Measurements from ENCODE around the gene TNS2.
"Not testable (repeated sequence)": the region's sequence is repeated elsewhere in the genome, so short reads cannot be mapped to it uniquely, and the experiment has no call there.

TNS2 gene

DNA sequence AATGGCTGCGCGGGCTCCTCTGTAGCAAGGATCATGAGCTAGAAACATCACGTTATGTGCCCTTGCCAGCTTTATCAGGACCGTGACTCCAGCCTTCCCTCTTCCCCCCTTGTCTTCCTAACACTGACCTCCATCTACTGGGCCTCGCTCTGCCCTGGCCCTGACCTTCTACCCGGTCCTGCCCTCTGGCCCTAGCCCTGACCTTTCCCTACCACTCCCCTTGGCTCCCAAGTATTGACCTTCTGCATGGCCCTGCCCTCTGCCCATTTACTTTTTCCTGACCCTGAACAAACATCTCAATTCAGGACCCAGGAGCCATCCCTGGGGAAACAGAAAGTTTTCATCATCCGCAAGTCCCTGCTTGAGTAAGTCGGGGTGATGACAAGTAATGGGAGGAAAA is 55.4 kb downstream of the TNS2 start:
- no peak for DNase-seq (ENCODE audit: insufficient read length, low spot score)
- FAIRE-seq = no peak

DNA sequence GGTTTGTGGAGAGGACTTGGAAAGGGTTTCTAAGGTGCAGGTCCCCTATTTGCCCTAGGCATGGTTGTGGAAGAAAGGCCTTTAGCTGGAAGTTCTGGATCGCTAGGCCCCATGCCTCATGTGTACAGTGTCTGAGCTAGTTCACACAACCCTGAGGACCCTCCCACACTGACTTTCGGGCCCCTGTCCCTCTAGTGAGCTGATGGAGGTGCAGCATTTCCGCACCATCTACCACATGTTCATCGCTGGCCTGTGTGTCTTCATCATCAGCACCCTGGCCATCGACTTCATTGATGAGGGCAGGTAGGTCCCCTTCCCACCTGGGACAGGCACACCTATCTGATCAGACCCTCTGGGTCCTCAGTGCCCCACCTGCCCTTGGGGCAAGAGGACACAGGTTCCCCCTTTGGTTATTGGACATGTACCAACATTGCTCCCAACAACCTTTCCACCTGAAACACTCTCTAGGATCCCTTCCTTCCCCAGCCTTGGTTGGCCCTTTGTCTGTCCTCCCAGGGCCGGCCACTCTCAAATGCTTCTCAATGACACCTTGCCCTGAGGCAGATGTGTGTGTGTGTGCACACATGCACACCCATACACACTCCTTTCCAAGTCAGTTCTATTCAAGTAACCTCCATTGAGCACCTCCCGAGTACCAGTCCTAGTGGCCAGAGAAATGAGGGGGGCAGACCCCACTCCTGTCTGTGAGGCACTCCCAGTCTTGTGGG is 56.0 kb downstream of the TNS2 start:
- no peak for FAIRE-seq
- no peak for DNase-seq (ENCODE audit: insufficient read length, low spot score)

DNA sequence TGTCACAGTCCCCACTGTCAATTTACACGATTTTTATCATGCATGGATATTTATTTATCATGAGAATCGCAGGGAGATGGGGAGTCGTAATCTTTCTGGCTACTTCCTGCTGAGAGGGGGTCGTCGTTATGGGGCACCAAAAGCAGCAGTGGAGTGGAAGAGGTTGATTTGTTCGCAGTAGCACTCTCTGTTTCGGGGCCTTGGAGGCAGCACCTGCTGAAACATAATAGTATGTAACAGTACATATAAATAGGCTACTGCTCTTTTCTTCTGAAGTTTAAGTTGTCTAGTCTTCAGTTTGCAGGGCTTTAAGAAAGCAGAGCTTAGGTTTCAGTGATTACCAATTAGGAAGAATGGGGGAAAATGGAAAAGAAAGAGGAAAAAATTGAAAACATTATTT is 57.3 kb downstream of the TNS2 start:
- FAIRE-seq (no peak), DNase-seq (ENCODE audit: insufficient read length, low spot score) (no peak)

DNA sequence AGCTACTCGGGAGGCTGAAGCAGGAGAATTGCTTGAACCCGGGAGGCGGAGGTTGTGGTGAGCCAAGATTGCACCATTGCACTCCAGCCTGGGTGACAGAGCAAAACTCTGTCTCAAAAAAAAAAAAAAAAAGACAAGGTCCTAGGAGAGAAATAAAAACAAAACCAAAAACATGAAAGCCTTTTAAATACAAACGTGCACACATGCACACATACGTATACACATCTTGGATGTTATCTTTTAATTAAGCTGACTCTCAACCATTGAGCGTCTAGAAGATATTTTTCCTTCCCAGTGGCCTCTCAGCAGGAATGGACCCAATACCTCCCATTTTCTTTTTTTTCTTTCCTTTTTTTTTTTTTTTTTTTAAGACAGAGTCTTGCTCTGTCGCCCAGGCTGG is 62.6 kb downstream of the TNS2 start:
- not testable (repeated sequence) for DNase-seq (ENCODE audit: insufficient read length, low spot score); FAIRE-seq

DNA sequence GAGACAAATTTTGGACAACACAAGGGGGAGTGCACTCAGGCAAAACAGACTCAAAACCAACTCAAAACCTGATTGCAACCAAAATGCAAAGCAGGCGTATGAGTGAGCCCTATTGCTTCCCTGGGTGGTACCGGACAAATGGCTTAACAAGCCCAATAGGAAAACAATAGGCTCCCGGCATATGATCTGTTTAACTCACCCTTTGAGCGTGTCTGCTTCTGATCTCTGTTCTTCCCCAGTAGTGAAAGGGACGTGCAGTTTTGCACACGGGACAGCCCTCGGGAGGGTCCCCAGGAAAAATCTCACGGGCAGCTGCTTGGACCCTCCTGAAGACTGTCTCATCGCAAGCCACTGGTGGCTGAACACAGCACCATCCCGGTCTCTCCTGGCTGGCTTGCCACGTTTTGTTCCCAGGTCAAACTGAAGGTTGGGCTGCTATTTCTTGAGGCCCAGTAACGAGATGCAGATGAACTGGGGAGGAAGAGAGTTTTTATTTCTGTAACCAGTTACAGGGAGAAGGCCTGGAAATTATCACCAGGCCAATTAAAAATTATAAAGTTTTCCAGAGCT is 63.4 kb downstream of the TNS2 start:
- DNase-seq (ENCODE audit: insufficient read length, low spot score) (no peak), FAIRE-seq (no peak)

DNA sequence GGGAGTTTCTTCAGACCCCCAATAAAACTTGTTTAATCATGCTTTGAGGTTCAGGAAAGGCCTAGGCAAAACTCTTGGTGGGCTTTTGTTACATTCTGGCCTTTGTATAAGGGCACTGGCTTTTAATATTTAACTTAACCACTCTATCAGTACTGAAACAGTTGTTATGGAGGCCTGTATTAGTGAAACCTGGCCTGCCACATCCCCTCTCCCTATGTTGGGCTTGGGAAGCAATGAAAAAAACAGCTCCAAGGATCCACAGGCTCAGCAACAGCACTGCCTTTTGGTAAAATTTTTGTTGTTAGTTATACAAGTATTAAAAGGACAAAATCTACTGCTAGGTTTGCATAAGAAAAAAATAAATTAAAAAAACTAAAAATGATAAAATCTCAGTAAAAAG is 64.1 kb downstream of the TNS2 start:
- FAIRE-seq (no peak), DNase-seq (ENCODE audit: insufficient read length, low spot score) (no peak)

Data from HTR-8/SVneo (cell line).